Lower lobe of right lung (tissue), 2 donors: Measurements from ENCODE around the gene EIF2B2. TPM values are rescaled to one million over a fixed set of nuclear protein-coding genes. Genes with fewer than 3 reads are reported as not detected.

Experiments used
- ATAC-seq, 2 donors: fragments of 200-7000 bp; cut with Tn5 transposase; one replicate each; pipeline ENCODE4 v1.9.1; 2020 to 2022; ENCODE audit warnings: mild to moderate bottlenecking in 2 of 2, moderate library complexity in 2 of 2
- DNase-seq: peaks from one replicate; pipeline ENCODE4 v3.0.0-alpha.2; 2020
- H3K27ac ChIP-seq: fragments of 200-600 bp; one replicate; pipeline ENCODE4 v1.8.0; 2022
- H3K27me3 ChIP-seq: fragments of 200-600 bp; one replicate; pipeline ENCODE4 v1.8.0; 2022; ENCODE audit warnings: low read depth
- H3K36me3 ChIP-seq: fragments of 200-600 bp; one replicate; pipeline ENCODE4 v1.8.0; 2022; ENCODE audit warnings: mild to moderate bottlenecking
- H3K4me1 ChIP-seq: fragments of 200-600 bp; one replicate; pipeline ENCODE4 v1.8.0; 2022
- H3K4me3 ChIP-seq: fragments of 200-600 bp; one replicate; pipeline ENCODE4 v1.8.0; 2022; ENCODE audit warnings: mild to moderate bottlenecking
- H3K9me3 ChIP-seq: fragments of 200-600 bp; one replicate; pipeline ENCODE4 v1.8.0; 2022
- CTCF ChIP-seq: fragments of 200-600 bp; IDR thresholded peaks from one replicate; pipeline ENCODE4 v1.8.0; 2022; ENCODE audit warnings: antibody characterized with exemption, mild to moderate bottlenecking
- intact Hi-C: fragments of 100-400 bp; cut with DNase I; formaldehyde crosslinking; loops from one replicate; pipeline ENCODE4 v1.11.0; 2022
- long read RNA-seq: library from polyadenylated mRNA; unstranded; transcript quantifications from one replicate; pipeline ENCODE4 v2.0.0, GENCODE V29; 2021
- total RNA-seq: library from RNA; stranded (reverse); fragmentation: NEBNext Ultra II Directional; extraction: Animal tissue kit (Norgen Biotek cat#: 25700); gene quantifications from one replicate; pipeline ENCODE4 v1.2.1, GENCODE V29; 2021
- donor health status: DM: no; HTN: yes; CAD: no; lungs with severe emphysema.

Gene EIF2B2
- total RNA-seq = 30.4 TPM
- long read RNA-seq, full-length matches to known transcripts = 16 of 22 reads
- long read RNA-seq, partial matches to known transcripts = 3 of 22 reads
- long read RNA-seq, other reads (novel, unspliced or antisense) = 3 of 22 reads

GRCh38 chr14:75002392-75003249, at the start of gene EIF2B2:
EIF2B2 (plus strand) TSS chr14:75002921; CDS start chr14:75002991, 70 bp downstream.
- peak within 1 kb of the TSS; percentile 90 for H3K27ac ChIP-seq
- ATAC-seq = peak; percentile 100

DNA sequence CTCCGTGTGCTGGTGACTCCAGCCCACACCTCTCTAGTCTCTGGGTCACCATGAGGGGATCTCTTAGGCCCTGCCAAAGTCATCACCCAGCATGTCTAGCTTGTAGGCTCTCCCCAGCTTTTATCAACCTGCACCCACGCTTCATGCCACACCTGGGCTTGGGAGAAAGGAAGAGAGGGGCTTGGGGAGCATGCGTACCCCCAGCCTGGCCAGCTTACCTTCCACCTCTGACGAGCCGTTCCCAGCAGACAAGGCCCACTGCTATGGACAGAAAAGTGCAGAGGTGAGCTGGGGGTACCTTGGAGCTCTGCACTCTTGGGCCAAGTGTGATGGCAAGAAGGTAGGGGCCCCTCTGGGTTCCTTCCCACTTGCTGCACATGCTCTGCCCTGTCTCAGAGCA, 49.0 kb upstream of the EIF2B2 start:
- no peak for TF ChIP-seq CTCF
- intact Hi-C loops = no loop called here
- Histone ChIP-seq H3K36me3 (no peaks in the 10 kb centered on the region), H3K9me3 (no peaks in the 10 kb centered on the region), H3K4me1 (peaks cover 14% of the 10 kb centered on the region), H3K27me3 (peaks cover 21% of the 10 kb centered on the region), H3K27ac (no peak overlapping the region), H3K4me3 (peak overlapping the region; percentile 60)
- ATAC-seq (no peak), DNase-seq (no peak)

More at GRCh38 chr14:75002392-75003249, at the start of gene EIF2B2:
- no peaks in the 10 kb centered on the region for H3K27me3 ChIP-seq
- H3K9me3 ChIP-seq = no peaks in the 10 kb centered on the region
- TF ChIP-seq CTCF = no peak
- peak; percentile 98 for DNase-seq
- peaks cover 34% of the 10 kb centered on the region for H3K36me3 ChIP-seq
- intact Hi-C loops = no loop called here
- H3K4me1 ChIP-seq = peaks cover 20% of the 10 kb centered on the region
- peak within 1 kb of the TSS; percentile 96 for H3K4me3 ChIP-seq

DNA sequence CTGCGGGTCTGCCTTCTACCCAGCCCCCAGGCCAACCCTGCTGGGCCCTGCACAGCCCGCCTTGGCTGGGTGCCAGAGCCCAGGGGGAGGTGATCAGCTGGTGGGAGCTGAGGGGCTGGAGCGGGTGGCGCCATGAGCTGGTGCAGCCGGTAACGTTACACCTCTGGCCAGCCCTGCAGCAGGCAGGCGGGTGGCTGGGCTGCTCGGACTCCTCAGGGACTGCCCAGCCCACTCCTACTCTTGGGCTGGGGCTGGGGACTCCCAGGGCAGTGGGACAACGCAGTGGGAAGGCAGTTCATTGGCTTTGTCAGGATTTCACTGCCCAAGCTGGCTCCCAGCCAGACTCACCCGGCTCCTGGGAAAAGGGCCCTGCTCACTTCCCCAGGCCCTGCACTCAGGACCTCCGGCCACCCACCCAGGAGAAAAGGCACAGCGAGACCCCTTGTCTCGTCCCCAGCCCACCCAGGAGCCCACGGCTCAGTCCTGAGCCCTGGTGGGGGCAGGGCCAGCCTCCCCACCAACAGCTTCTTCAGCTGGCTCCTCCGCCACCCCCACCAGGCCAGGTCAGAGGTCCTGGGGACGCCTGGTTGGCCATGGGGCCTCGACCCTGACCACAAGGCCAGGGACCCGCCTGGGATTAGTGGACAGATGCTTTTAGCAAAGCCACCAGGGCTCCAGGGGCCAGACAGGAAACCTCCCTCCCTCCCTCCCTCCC, 48.3 kb upstream of the EIF2B2 start:
- Histone ChIP-seq H3K4me1 (peaks cover 14% of the 10 kb centered on the region), H3K27me3 (peaks cover 21% of the 10 kb centered on the region), H3K36me3 (no peaks in the 10 kb centered on the region), H3K9me3 (no peaks in the 10 kb centered on the region), H3K4me3 (peak overlapping the region; percentile 60), H3K27ac (no peak overlapping the region)
- DNase-seq = no peak
- peak in 1 of 2 donors; percentile 3 for ATAC-seq
- intact Hi-C loops = no loop called here
- TF ChIP-seq CTCF = no peak

DNA sequence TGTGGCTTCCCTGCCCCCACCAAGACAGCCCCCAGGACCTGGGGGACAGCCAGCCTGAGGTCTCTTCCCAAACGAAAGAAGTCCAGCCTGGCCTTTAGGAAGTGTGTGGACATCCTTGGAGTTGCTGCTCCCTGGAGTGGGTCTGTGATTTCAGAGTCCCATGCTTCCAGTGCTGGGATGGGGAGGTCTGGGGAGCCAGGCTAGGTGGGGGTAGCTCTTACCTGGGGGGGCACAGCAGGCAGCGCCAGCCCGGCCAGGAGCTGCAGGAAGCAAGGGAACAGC, 47.8 kb upstream of the EIF2B2 start:
- no peak for TF ChIP-seq CTCF
- intact Hi-C loops = no loop called here
- no peak overlapping the region for H3K27ac ChIP-seq
- ATAC-seq (peak in 1 of 2 donors; percentile 10), DNase-seq (no peak)
- H3K27me3 ChIP-seq = peaks cover 21% of the 10 kb centered on the region
- no peaks in the 10 kb centered on the region for H3K9me3 ChIP-seq
- H3K4me1 ChIP-seq = peaks cover 14% of the 10 kb centered on the region
- no peaks in the 10 kb centered on the region for H3K36me3 ChIP-seq
- H3K4me3 ChIP-seq = peak overlapping the region; percentile 60

DNA sequence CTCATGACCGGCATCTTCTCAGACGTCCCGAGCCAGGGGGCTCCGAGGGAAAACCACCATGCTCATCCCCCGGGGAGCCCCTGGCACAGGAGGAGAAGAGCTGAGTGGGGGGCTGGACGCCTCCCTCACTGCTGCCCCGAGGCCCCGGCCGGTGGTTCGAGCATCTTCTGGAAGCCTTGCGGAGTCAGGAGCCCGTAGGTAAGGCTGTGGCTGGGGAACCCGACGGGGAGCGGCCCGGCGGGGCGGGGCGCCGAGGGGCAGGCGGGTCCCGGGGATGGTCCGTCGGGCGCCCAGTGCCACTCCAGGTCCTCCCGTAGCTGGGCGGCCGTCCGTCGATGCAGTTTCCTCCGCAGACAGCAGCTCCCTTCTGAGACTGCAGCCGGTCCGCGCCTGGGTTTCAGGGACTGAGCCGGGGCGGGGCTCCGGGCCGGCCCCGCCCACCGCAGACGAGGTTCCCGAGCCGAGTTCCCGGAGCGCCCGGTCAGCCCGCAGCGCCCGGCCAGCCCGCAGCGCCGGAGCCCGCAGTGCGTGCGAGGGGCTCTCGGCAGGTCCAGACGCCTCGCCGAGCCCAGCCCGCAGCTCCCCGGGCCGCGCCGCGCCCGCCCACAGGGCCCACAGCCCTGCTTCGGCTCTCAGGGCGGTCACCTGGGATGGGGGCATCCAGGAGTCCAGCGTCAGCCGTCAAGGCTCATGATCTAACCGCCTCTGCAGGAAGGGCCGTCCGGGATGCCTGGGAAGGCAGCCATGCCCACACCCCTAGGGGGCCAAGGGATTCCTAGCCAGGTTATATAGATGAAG, 47.3 kb upstream of the EIF2B2 start, which contains the start of gene PGF:
TSS of gene PGF (minus strand) at position 369 of the 798 bp plus-strand sequence. CDS start at position 14, 355 bp downstream.
- intact Hi-C loops = no loop called here
- Histone ChIP-seq H3K27me3 (peaks cover 21% of the 10 kb centered on the region), H3K36me3 (no peaks in the 10 kb centered on the region), H3K4me1 (peaks cover 14% of the 10 kb centered on the region), H3K4me3 (peak within 1 kb of the TSS; percentile 60), H3K27ac (peak within 1 kb of the TSS; percentile 24), H3K9me3 (no peaks in the 10 kb centered on the region)
- ATAC-seq (peak; percentile 82 to 88), DNase-seq (peak; percentile 80)
- no peak for TF ChIP-seq CTCF
